K562 (cell line): ENCODE measurements around the gene NFATC2. TPM values are rescaled to one million over a fixed set of nuclear protein-coding genes. Genes with fewer than 3 reads are reported as not detected.

Source experiments
- ATAC-seq: fragments of 200-7000 bp; cut with Tn5 transposase; 3 replicates; pipeline ENCODE4 v1.9.1; 2020; ENCODE audit warnings: moderate library complexity
- BruUV-seq: library from RNA; stranded (reverse); fragments of 400-500 nt; replicated peaks from 2 replicates; lab custom pipeline; 2021; lab: Mats Ljungman, UMichigan
- CTCF ChIA-PET: fragments of 300-600 bp; formaldehyde crosslinking; extraction: SDS; loops from one replicate; lab custom pipeline; 2021; ENCODE audit warnings: low intra/inter-chr PET ratio; lab: Yijun Ruan, JAX
- POLR2A ChIA-PET: fragments of 300-600, 350-650 bp; sonication (Branson Sonifier 250); formaldehyde crosslinking; extraction: SDS; loops from one replicate; lab custom pipeline; 2021; ENCODE audit warnings: antibody characterized with exemption, inconsistent platforms; lab: Yijun Ruan, JAX
- DNase-seq, 4 experiments: peaks; one replicate each; pipeline versions ENCODE4 v3.0.0 to v3.0.0-alpha.2; 2011 to 2018; ENCODE audit warnings: low spot score in 3 of 4, mixed read lengths in 3 of 4; ENCODE audit errors: extremely low read depth in 1 of 4
- FAIRE-seq: peaks from 2 replicates; lab custom pipeline; 2011; peaks lifted over from hg19 to GRCh38; lab: Jason Lieb, UNC
- H2AFZ ChIP-seq: 2 replicates; pipeline ENCODE4 v1.6.0; 2011; ENCODE audit warnings: low read depth, low read length, control low read depth, inconsistent platforms
- H3K27ac ChIP-seq: fragments of 200-600 bp; 3 replicates; pipeline ENCODE4 v1.8.0; 2011; ENCODE audit warnings: low read depth, mild to moderate bottlenecking, control low read depth, inconsistent platforms, low read length, moderate library complexity, mixed read lengths; ENCODE audit errors: extremely low read depth
- H3K27me3 ChIP-seq, 2 experiments: fragments of 300-600 bp in 1 of 2; 2 replicates in 1 of 2; 3 replicates in 1 of 2; pipeline versions ENCODE4 v1.6.0 to v1.8.0; 2011; ENCODE audit warnings: inconsistent platforms in 2 of 2, low read length in 2 of 2, mild to moderate bottlenecking in 1 of 2, mixed read lengths in 1 of 2, moderate library complexity in 1 of 2; ENCODE audit not compliant: control insufficient read depth in 2 of 2, insufficient read depth in 2 of 2
- H3K36me3 ChIP-seq: fragments of 300-600 bp; 3 replicates; pipeline ENCODE4 v1.8.0; 2011; ENCODE audit warnings: mild to moderate bottlenecking, low read length, inconsistent platforms; ENCODE audit not compliant: control insufficient read depth, insufficient read depth
- H3K4me1 ChIP-seq, 2 experiments: fragments of 200-600 bp in 1 of 2; replicated peaks in 1 of 2; 2 replicates in 1 of 2; 3 replicates in 1 of 2; pipeline versions ENCODE4 v1.5.1 to v1.8.0; 2011; ENCODE audit warnings: inconsistent platforms in 2 of 2, low read length in 2 of 2, mild to moderate bottlenecking in 1 of 2, mixed read lengths in 1 of 2, moderate library complexity in 1 of 2; ENCODE audit not compliant: control insufficient read depth in 2 of 2, insufficient read depth in 2 of 2
- H3K4me2 ChIP-seq: 2 replicates; pipeline ENCODE4 v1.6.1; 2011; ENCODE audit warnings: low read length, control low read depth, inconsistent platforms, mixed read lengths; ENCODE audit not compliant: insufficient read depth
- H3K4me3 ChIP-seq: fragments of 200-600 bp; sonication (generic), shearing (Covaris generic); 2 replicates; pipeline ENCODE4 v1.5.1; 2016; ENCODE audit warnings: control low read depth, inconsistent platforms
- H3K79me2 ChIP-seq: fragments of 200-600 bp; 3 replicates; pipeline ENCODE4 v1.8.0; 2011; ENCODE audit warnings: low read length, inconsistent platforms; ENCODE audit not compliant: control insufficient read depth, insufficient read depth
- H3K9ac ChIP-seq, 2 experiments: 2 replicates each; pipeline versions ENCODE4 v1.6.0 to v1.6.1; 2011; ENCODE audit warnings: low read depth in 2 of 2, low read length in 2 of 2, control low read depth in 1 of 2, inconsistent platforms in 1 of 2, mild to moderate bottlenecking in 1 of 2, mixed read lengths in 1 of 2; ENCODE audit not compliant: insufficient read depth in 1 of 2
- H3K9me1 ChIP-seq: one replicate; pipeline ENCODE4 v1.6.0; 2011; ENCODE audit warnings: inconsistent platforms, mild to moderate bottlenecking, low read length, moderate library complexity; ENCODE audit not compliant: control insufficient read depth, insufficient read depth
- H3K9me3 ChIP-seq: replicated peaks from 2 replicates; pipeline ENCODE4 v1.5.1; 2011; ENCODE audit warnings: low read depth, low read length, inconsistent platforms; ENCODE audit not compliant: control insufficient read depth, insufficient read depth
- H4K20me1 ChIP-seq: replicated peaks from 2 replicates; pipeline ENCODE4 v1.6.1; 2011; ENCODE audit warnings: low read length, inconsistent platforms, mixed read lengths; ENCODE audit not compliant: control insufficient read depth, insufficient read depth
- CEBPG ChIP-seq, 3 experiments: fragments of 200-800 bp in 1 of 3; sonication (Bioruptor generic) in 1 of 3; sonication (generic) in 1 of 3; formaldehyde crosslinking in 1 of 3; IDR thresholded peaks in 2 of 3; conservative IDR thresholded peaks in 1 of 3; 2 replicates each; pipeline versions ENCODE4 v1.6.1 to v1.8.0; 2016 to 2022; ENCODE audit warnings: missing compliant biosample characterization in 2 of 3, missing genetic modification characterization in 2 of 3, mild to moderate bottlenecking in 1 of 3, missing genetic modification reagents in 1 of 3
- FOS ChIP-seq: IDR thresholded peaks from 3 replicates; pipeline ENCODE4 v1.6.1; 2011; ENCODE audit not compliant: insufficient read length; ENCODE audit errors: extremely low read depth
- FOSL1 ChIP-seq: fragments of 200-800 bp; sonication (Bioruptor generic); conservative IDR thresholded peaks from 2 replicates; pipeline ENCODE4 v1.6.1; 2016; ENCODE audit warnings: missing genetic modification characterization, missing compliant biosample characterization
- GABPB1 ChIP-seq: sonication (generic); formaldehyde crosslinking; IDR thresholded peaks from 2 replicates; pipeline ENCODE4 v1.8.0; 2022; ENCODE audit warnings: mild to moderate bottlenecking, missing genetic modification reagents
- IRF9 ChIP-seq: fragments of 450-650 bp; IDR thresholded peaks from 2 replicates; pipeline ENCODE4 v1.6.1; 2016; ENCODE audit warnings: missing biosample characterization, missing genetic modification characterization
- MAFG ChIP-seq: fragments of 450-650 bp; conservative IDR thresholded peaks from 2 replicates; pipeline ENCODE4 v1.6.1; 2016; ENCODE audit warnings: missing genetic modification characterization, missing compliant biosample characterization
- NFIC ChIP-seq: fragments of 450-650 bp; IDR thresholded peaks from 2 replicates; pipeline ENCODE4 v1.6.1; 2017; ENCODE audit warnings: mild to moderate bottlenecking, inconsistent platforms
- NKRF ChIP-seq: fragments of 450-650 bp; IDR thresholded peaks from 2 replicates; pipeline ENCODE4 v1.6.1; 2016; ENCODE audit warnings: borderline replicate concordance
- NR1H2 ChIP-seq: sonication (generic); formaldehyde crosslinking; IDR thresholded peaks from 2 replicates; pipeline ENCODE4 v1.4.0; 2020; ENCODE audit warnings: mild to moderate bottlenecking, missing genetic modification reagents
- PTRF ChIP-seq: fragments of 450-650 bp; IDR thresholded peaks from 2 replicates; pipeline ENCODE4 v1.6.1; 2016; ENCODE audit warnings: mild to moderate bottlenecking, missing genetic modification characterization, missing compliant biosample characterization
- SAFB ChIP-seq: fragments of 200-400 bp; formaldehyde crosslinking; IDR thresholded peaks from 2 replicates; pipeline ENCODE4 v1.6.1; 2017; ENCODE audit warnings: low read depth, low read length, borderline replicate concordance
- SMAD1 ChIP-seq: fragments of 150-350 bp; IDR thresholded peaks from 2 replicates; pipeline ENCODE4 v1.6.1; 2014; ENCODE audit warnings: low read length, low read depth; ENCODE audit not compliant: partially characterized antibody
- SP2 ChIP-seq: IDR thresholded peaks from 2 replicates; pipeline ENCODE4 v1.6.1; 2011; ENCODE audit warnings: mild to moderate bottlenecking, low read depth, low read length, moderate library complexity; ENCODE audit not compliant: poor library complexity, severe bottlenecking; ENCODE audit errors: extremely low read depth
- VEZF1 ChIP-seq: fragments of 200-800 bp; sonication (Bioruptor generic); IDR thresholded peaks from 2 replicates; pipeline ENCODE4 v1.6.1; 2017; ENCODE audit warnings: missing genetic modification characterization, missing compliant biosample characterization
- WGBS: fragments of 100-300 bp; shearing (Covaris generic); methylation state at CpG from one replicate; pipeline ENCODE4 v1.1.6; 2016; ENCODE audit warnings: low coverage, mixed read lengths; ENCODE audit not compliant: insufficient coverage; ENCODE audit errors: missing lambda C conversion rate; 5-methylcytosine and 5-hydroxymethylcytosine counted together
- in situ Hi-C: fragments of 300-500 bp; cut with MboI; formaldehyde crosslinking; loops from 4 replicates; pipeline ENCODE4 v1.15.0; 2018; ENCODE audit warnings: inconsistent platforms, mixed read lengths
- intact Hi-C: fragments of 100-400 bp; cut with micrococcal nuclease; formaldehyde crosslinking; loops from 2 replicates; pipeline ENCODE4 v1.14.2; 2022
- polyA plus RNA-seq, 8 experiments: library from polyadenylated mRNA; depleted of rRNA in 4 of 8; stranded (reverse) in 5 of 8; unstranded in 3 of 8; fragments of >200 nt; fragmentation: Nextera tagmentation in 2 of 8; fragmentation: Illumina TruSeq in 1 of 8; extraction: Ambion mirVana in 2 of 8; extraction: Trizol in 1 of 8; gene quantifications; 2 replicates each; pipeline versions ENCODE4 v1.2.1 to v1.2.3, GENCODE V29; 2011 to 2014; ENCODE audit warnings: inconsistent platforms in 1 of 8, missing spikeins in 1 of 8
- total RNA-seq, 7 experiments: library from RNA; depleted of rRNA in 6 of 7; stranded (reverse); fragments of >200 nt in 6 of 7; fragmentation: Illumina TruSeq in 2 of 7; extraction: Trizol in 2 of 7; gene quantifications; 2 replicates each; pipeline versions ENCODE4 v1.2.1 to v1.2.3, GENCODE V29; 2011 to 2021; ENCODE audit warnings: low replicate concordance in 1 of 7

The NFATC2 gene
- total and polyA plus RNA-seq, 9 of the 15 experiments (the other 6 are each of a cell fraction or from before 2014, with no cell fraction given): 1.9 to 11.2 (median 3.0) TPM

GRCh38 chr20:51437182-51437924 is 105.2 kb downstream of the NFATC2 start (continued):
- TF ChIP-seq SP2 (no peak), NFIC (no peak)

- Histone ChIP-seq H3K9me1 (peaks cover 3% of the 10 kb centered on the region), H3K4me2 (no peak overlapping the region), H3K9me3 (no peaks in the 10 kb centered on the region), H4K20me1 (no peaks in the 10 kb centered on the region), H3K36me3 (peaks cover 43% of the 10 kb centered on the region), H3K4me1 (peaks cover 8 to 23% of the 10 kb centered on the region in 2 experiments), H3K79me2 (no peaks in the 10 kb centered on the region), H3K27me3 (no peaks in the 10 kb centered on the region), H3K27ac (peak overlapping the region; percentile 35; the same call in 1 of the 3 replicates), H2AFZ (no peak overlapping the region), H3K9ac (no peak overlapping the region), H3K4me3 (no peak overlapping the region)
- no TSS peak for BruUV-seq
- in situ Hi-C loops: no loop called here
- 60% methylated on average over 6 of the region's 6 CpGs for WGBS
- FAIRE-seq: no peak
- ChIA-PET CTCF (no interaction called here), POLR2A (interaction anchor here (0.8 to 1.8 kb wide), 2 partner anchors 12 to 56 kb away, joined by 3 to 4 read pairs; no protein-coding TSS in a partner anchor)
- DNase-seq: peak in 1 of 4 experiments; percentile 13
- peak; percentile 61 for ATAC-seq
- intact Hi-C loops: no loop called here
- TF ChIP-seq SMAD1 (no peak), NKRF (no peak), MAFG (tag) (peak; percentile 32; the same call in 1 of the 2 replicates), CEBPG (CRISPR knock-in tag; IDR thresholded peaks at IDR 0.05) (peak; percentile 88), CEBPG (tag; conservative IDR thresholded peaks at IDR 0.05 in 1 of 2, IDR thresholded peaks at IDR 0.05 in 1 of 2) (peak; percentile 81 to 97), FOS (peak; percentile 1), PTRF (no peak), IRF9 (tag) (peak; percentile 42; the same call in 1 of the 2 replicates), SAFB (no peak), GABPB1 (CRISPR knock-in tag) (no peak), FOSL1 (tag) (peak; percentile 86), VEZF1 (CRISPR knock-in tag) (peak; percentile 16; the same call in 1 of the 2 replicates), NR1H2 (CRISPR knock-in tag) (no peak)
These were observed 107.8 kb downstream of the NFATC2 start for GRCh38 chr20:51434580-51435247.
